Ovary (tissue), 9 donors: ENCODE data around the gene OR4C6. TPM values are rescaled to one million over a fixed set of nuclear protein-coding genes. Genes with fewer than 3 reads are reported as not detected.

Experiments
- DNase-seq, 5 donors: peaks; one replicate each; pipeline ENCODE4 v3.0.0-alpha.2; 2019 to 2020
- H3K27ac ChIP-seq, 2 donors: fragments of 200-600 bp; one replicate each; pipeline versions ENCODE4 v1.5.1 to v1.8.0; 2019 to 2022
- H3K27me3 ChIP-seq: fragments of 200-600 bp; one replicate; pipeline ENCODE4 v1.8.0; 2022
- H3K36me3 ChIP-seq: fragments of 200-600 bp; sonication (generic); one replicate; pipeline ENCODE4 v1.5.1; 2019
- H3K4me1 ChIP-seq: one replicate; pipeline ENCODE4 v1.8.1; 2013; ENCODE audit warnings: mild to moderate bottlenecking, moderate library complexity; ENCODE audit not compliant: insufficient read depth
- H3K4me3 ChIP-seq: fragments of 200-600 bp; sonication (generic); one replicate; pipeline ENCODE4 v1.5.1; 2017
- H3K9me3 ChIP-seq, 2 donors: fragments of 200-600 bp in 1 of 2; sonication (generic) in 1 of 2; one replicate each; pipeline versions ENCODE4 v1.5.1 to v1.8.1; 2013 to 2019; ENCODE audit warnings: mild to moderate bottlenecking in 1 of 2, moderate library complexity in 1 of 2
- CTCF ChIP-seq, 3 donors: fragments of 450-650 bp in 2 of 3; fragments of 200-600 bp in 1 of 3; IDR thresholded peaks; one replicate each; pipeline versions ENCODE4 v1.5.1 to v1.8.0; 2016 to 2022; ENCODE audit warnings: antibody characterized with exemption in 3 of 3, mild to moderate bottlenecking in 1 of 3
- EP300 ChIP-seq: sonication (generic); formaldehyde crosslinking; IDR thresholded peaks from one replicate; pipeline ENCODE4 v1.6.1; 2017; ENCODE audit warnings: antibody characterized with exemption
- POLR2A ChIP-seq: fragments of 450-650 bp; IDR thresholded peaks from one replicate; pipeline ENCODE4 v1.6.1; 2017; ENCODE audit warnings: antibody characterized with exemption, mild to moderate bottlenecking, moderate library complexity
- WGBS, 3 donors: extraction: QIAGEN DNeasy Blood & Tissue Kit in 1 of 3; methylation state at CpG; one replicate each; pipeline versions ENCODE4 v1.1.5 to v1.1.7; 2013 to 2017; 5-methylcytosine and 5-hydroxymethylcytosine counted together
- intact Hi-C, 4 donors: fragments of 100-400 bp; cut with DNase I; formaldehyde crosslinking; loops; one replicate each; pipeline versions ENCODE4 v1.11.0 to v1.15.1; 2022 to 2023
- polyA plus RNA-seq, 2 donors: library from polyadenylated mRNA; stranded (reverse); fragments of 200-250 nt in 1 of 2; fragments of 350-450 nt in 1 of 2; fragmentation: Illumina TruSeq in 1 of 2; extraction: RNeasy Lipid Tissue Mini Kit (QIAGEN cat#74804) in 1 of 2; gene quantifications; one replicate each; pipeline ENCODE4 v1.2.3, GENCODE V29; 2013 to 2014
- total RNA-seq, 7 donors: library from RNA; depleted of rRNA in 2 of 7; stranded (reverse); fragments of >200 nt in 2 of 7; fragmentation: NEBNext Ultra II Directional in 3 of 7; extraction: Animal tissue kit (Norgen Biotek cat#: 25700) in 3 of 7; gene quantifications; one replicate each; pipeline versions ENCODE4 v1.1.0 to v1.2.4, GENCODE V29; 2016 to 2023
- donor health status: DM: no; HTN: no; CAD: no; lungs with moderate emphysema.
- donor health status: DM: no; HTN: no; CAD: no.
- donor health status: Bipolar disorder and iron deficiency.
- donor health status: DM: yes; HTN: yes; CAD: no.
- donor health status: DM: no; HTN: no; CAD: no.
- donor health status: DM: yes; HTN: yes; CAD: no.

Gene OR4C6
- total and polyA plus RNA-seq, 9 donors: not detected

GRCh38 chr11:55669376-55669775 is 7.4 kb downstream of the OR4C6 start:
- Histone ChIP-seq H3K4me3 (no peak overlapping the region), H3K27me3 (no peaks in the 10 kb centered on the region), H3K36me3 (no peaks in the 10 kb centered on the region), H3K4me1 (no peaks in the 10 kb centered on the region), H3K27ac (no peak overlapping the region), H3K9me3 (no peaks in the 10 kb centered on the region)
- intact Hi-C loops: no loop called here
- no peak for DNase-seq
- TF ChIP-seq EP300 (no peak), CTCF (IDR thresholded peaks at IDR 0.05) (no peak), POLR2A (no peak)
- WGBS, 3 donors: 47 to 50% (median 49%) methylated on average over 2 of the region's 2 CpGs

- Histone ChIP-seq H3K9me3 (no peaks in the 10 kb centered on the region), H3K4me3 (no peak overlapping the region), H3K27ac (no peak overlapping the region), H3K27me3 (no peaks in the 10 kb centered on the region), H3K36me3 (no peaks in the 10 kb centered on the region), H3K4me1 (no peaks in the 10 kb centered on the region)
- no peak for DNase-seq
- intact Hi-C loops: no loop called here
- TF ChIP-seq EP300 (no peak), CTCF (IDR thresholded peaks at IDR 0.05) (no peak), POLR2A (no peak)
- 46 to 68% (median 58%) methylated on average over 5 of the region's 5 CpGs for WGBS, 3 donors
Observed at GRCh38 chr11:55673860-55674259, 11.9 kb downstream of the OR4C6 start.

- no peak for DNase-seq
- no peaks in the 10 kb centered on the region for H3K9me3 ChIP-seq
- H3K27me3 ChIP-seq: no peaks in the 10 kb centered on the region
- H3K4me1 ChIP-seq: no peaks in the 10 kb centered on the region
- H3K36me3 ChIP-seq: no peaks in the 10 kb centered on the region
- no peak overlapping the region for H3K27ac ChIP-seq
- WGBS, 3 donors: 70 to 84% (median 73%) methylated on average over 3 of the region's 3 CpGs
- no peak overlapping the region for H3K4me3 ChIP-seq
- TF ChIP-seq CTCF (IDR thresholded peaks at IDR 0.05) (no peak), EP300 (no peak), POLR2A (no peak)
- intact Hi-C loops: no loop called here
Observed at GRCh38 chr11:55697817-55698216, 35.8 kb downstream of the OR4C6 start.

GRCh38 chr11:55701429-55701828 is 39.4 kb downstream of the OR4C6 start:
- no peaks in the 10 kb centered on the region for H3K36me3 ChIP-seq
- intact Hi-C loops: no loop called here
- H3K9me3 ChIP-seq: no peaks in the 10 kb centered on the region
- H3K27me3 ChIP-seq: no peaks in the 10 kb centered on the region
- no peak overlapping the region for H3K27ac ChIP-seq
- no peaks in the 10 kb centered on the region for H3K4me1 ChIP-seq
- 77 to 81% (median 77%) methylated on average over 4 of the region's 4 CpGs for WGBS, 3 donors
- TF ChIP-seq CTCF (IDR thresholded peaks at IDR 0.05): no peak
- no peak for TF ChIP-seq EP300
- no peak for TF ChIP-seq POLR2A
- no peak for DNase-seq
- H3K4me3 ChIP-seq: no peak overlapping the region

GRCh38 chr11:55707029-55707428 is 45.0 kb downstream of the OR4C6 start:
- H3K4me1 ChIP-seq: no peaks in the 10 kb centered on the region
- H3K9me3 ChIP-seq: no peaks in the 10 kb centered on the region
- no peak for TF ChIP-seq CTCF (IDR thresholded peaks at IDR 0.05)
- no peak for TF ChIP-seq POLR2A
- TF ChIP-seq EP300: no peak
- H3K4me3 ChIP-seq: no peak overlapping the region
- H3K27me3 ChIP-seq: no peaks in the 10 kb centered on the region
- intact Hi-C loops: no loop called here
- no peak for DNase-seq
- no peak overlapping the region for H3K27ac ChIP-seq
- no peaks in the 10 kb centered on the region for H3K36me3 ChIP-seq
